GM19452 (cell line): Measurements from ENCODE around the gene SRPX.

Source experiments
- ATAC-seq: cut with Tn5 transposase; IDR thresholded peaks from one replicate; pipeline ENCODE4 v1.9.1; 2021; ENCODE audit not compliant: unreplicated experiment

Gene SRPX

DNA sequence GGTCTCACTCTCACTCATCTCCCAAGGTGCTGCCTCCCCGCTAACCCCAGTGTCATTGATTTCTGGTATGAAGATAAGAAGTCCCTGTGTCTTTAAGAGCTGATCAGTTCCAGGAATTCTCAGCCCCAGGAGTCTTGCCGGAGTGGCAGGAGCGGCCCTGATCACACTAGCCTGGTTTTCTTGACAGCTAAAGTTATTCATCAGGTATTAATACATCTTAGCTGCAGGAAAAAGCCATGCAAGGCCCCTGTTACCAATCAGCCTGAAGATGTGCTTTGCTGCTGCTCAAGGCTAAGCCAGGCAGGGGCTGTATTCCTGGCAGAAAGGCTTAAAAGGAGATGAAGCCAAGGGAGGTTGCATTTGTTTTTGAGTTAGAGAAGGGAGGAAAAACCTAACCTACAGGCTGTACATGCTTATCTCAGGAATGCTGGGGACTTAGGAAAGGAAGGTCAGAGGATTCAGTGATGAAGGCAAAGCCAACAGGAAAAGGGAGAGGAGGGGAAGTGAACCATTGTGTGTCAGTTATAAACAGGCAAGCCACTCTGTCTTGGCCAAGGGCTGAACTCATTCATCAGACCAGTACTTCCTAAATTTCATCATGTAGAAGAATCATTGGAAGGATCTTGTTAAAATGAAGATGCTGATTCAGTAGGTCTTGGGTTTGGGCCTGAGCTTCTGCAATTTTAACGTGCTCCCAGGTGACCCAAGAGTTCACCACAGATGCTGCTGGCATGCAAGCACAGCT lies 8.6 kb downstream of the SRPX start:
- ATAC-seq = no peak

DNA sequence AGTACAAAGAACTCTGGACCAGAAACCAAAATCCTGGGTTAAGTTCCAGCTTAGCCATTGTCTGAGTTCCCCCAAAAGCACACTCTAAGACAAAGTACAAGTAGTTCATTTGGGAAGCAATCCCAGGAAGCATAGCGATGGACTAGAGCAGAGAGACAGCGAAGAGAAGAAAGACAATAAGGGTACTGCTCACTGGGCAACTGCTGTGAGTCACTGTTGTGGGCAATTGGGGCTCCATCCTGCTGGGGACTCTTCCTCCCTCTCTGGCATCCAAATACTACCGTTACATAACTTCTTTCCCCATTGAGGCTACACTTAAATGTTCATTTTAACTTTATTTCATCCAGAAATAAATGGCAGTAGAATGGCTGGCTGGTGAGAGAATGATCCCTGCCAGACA lies 14.1 kb downstream of the SRPX start:
- no peak for ATAC-seq

DNA sequence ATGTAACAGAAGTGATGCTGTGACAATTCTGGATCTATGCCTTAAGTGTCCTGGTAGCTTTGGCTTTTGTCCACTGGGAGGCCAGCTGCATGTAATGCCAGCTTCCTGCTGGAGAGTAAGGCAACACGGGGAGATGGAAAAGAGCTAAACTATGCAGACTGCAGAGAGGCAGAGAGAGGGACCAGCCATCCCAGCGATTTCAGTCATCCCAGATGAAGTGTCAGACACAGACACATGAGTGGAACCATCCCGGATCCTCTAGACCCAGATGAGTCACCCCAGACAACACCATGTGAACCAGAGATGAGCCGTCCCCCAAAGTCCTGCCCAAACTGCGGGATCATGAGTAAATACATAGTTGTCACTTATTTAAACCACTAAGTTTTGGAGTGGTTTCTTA lies 14.6 kb downstream of the SRPX start:
- ATAC-seq = no peak

DNA sequence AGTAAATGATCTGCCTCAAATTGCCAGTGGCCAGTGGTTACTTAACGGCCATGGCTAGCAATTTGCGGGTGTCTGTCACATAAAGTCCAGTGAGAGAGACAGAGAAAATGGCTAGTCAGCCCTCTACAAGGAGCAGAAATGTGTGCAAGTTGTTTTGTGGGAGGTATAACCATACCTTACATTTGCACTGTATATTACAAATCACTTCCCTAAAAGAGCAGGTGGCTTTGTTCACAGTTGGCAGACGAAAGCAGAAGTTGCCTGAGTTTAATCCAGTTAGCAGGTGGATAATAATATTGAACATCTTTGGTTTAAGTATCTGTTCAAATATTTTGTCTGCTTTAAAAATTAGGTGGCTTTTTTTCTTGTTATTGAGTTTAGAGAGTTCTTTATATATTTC lies 15.6 kb downstream of the SRPX start:
- no peak for ATAC-seq

DNA sequence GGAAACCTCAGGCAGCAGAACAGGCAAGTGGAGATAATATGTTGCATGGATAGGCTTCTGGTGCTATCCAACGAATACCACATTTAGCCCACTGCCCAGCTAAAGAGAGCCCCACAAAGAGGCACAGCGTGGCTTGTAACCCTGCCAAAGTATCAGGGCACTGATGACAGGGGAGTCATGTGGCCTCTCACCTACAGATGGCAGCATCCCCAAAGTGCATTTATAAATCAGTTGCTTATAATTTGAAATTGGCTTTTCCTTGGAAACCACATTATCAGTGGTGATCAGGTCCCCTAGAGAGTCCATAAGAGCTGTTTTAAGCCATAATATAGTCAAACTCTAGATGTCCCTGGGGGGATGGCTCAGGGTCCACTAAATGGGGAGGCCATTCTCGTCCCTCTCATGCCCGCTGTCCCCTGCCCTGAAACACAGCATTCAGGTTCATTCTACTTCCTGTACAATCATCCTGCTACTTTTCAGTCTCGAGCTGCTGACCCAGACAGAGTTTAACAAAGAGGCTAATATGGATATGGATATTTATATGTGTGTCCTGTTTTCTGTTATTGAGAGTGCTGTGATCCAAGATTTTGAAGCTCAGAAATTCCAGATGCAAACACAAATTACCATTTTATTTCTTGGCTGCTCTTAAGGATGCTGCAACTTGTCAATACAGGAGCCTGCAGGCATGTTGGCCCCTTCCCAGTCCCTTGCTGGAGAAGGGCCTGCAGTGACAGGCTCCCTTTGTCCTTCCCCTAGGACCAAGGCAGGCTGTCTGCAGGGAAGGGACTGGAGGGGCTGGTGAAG lies 28.5 kb downstream of the SRPX start:
- ATAC-seq = no peak

DNA sequence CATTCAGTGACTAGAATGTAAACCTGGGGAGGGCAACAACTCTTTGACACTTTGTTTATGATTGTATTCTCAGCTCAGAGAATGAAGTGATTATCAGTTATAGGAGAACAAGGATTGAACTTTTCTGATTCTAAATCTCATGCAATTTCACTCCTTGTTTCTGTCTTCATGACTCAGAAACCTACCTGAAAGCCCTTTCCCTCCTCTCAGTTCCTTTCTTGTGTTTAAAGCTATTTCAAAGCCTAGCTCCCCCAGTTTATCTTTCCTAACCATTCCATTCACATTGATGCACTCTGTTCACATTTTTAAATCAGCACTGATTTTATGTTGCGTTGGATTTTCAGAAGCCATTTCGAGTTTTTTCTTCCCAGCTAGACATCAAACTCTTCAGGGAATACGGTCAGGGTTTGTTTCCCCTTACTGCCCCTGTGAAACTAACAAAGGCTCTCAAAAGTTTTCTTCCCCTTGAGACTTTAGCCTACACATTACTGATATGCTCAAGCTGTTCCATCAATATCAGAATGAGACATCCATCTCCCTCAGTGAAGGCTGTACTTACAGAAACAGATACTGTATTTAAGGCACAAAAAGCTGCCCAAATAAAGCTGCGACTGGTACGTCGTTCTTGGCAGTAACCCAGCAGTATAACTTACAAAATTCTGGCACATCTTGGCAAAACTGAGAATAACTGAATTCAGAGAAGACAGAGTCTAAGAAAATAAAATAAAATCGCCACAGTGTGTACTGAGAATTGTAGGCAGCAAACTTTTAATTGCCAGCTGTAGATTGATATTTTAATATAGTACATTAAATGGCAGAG lies 31.0 kb downstream of the SRPX start:
- ATAC-seq = no peak

DNA sequence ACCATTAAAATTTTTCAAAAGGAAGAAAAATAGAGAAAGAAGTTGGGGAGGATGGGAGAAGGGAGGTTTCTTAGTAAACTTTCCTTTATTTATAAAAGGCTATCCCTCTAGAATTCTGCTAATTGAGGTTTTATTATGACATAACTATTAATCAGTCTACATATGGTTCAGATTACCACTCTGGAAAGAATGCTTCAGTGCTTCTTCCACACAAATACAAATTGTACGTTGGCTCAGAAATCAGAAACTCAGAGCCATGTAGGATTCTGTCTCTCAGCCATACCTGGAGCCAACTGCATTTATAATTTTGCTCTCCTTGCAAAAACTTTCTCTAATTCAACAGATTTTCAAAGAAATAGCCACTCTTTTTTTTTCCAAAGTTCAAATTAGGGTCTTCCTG lies 37.1 kb downstream of the SRPX start:
- ATAC-seq = no peak

DNA sequence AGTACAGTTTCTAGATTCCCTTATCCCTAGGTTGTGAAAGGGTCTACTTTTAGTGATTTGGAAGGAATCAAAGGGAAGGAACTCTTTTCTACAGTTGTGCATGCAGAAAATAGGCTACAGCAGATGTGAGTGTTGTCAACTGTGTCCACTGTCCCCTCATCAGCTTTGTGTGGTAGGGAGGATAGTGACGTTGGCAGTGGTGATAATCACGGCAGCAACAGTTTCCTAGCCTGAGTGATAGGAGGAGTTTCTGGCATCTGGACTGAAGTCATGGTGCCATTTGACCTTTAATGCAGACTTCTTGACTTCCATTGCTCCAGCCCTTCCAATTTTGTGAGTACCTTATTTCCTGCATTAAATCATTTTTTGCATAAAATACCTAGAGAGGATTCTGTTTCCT lies 39.3 kb downstream of the SRPX start:
- no peak for ATAC-seq

DNA sequence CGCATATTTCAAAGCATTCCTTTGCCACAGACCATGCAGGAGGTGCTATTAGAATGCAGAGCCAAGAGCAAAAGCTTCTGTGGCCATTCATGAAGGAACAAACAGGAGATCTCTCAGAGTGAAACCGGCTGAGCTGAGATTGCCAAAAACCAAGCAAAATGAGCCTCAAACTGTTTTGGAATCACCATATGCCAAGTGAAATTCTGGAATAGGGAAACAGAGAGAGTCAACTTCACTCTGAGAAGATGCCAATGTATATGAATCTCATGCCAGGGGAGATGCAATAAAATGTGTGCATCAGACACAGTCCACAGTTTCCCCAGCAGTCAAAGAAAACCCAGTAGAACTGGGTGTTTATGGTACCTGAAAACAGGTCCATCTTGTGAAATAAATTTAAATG lies 42.3 kb downstream of the SRPX start:
- ATAC-seq = no peak

DNA sequence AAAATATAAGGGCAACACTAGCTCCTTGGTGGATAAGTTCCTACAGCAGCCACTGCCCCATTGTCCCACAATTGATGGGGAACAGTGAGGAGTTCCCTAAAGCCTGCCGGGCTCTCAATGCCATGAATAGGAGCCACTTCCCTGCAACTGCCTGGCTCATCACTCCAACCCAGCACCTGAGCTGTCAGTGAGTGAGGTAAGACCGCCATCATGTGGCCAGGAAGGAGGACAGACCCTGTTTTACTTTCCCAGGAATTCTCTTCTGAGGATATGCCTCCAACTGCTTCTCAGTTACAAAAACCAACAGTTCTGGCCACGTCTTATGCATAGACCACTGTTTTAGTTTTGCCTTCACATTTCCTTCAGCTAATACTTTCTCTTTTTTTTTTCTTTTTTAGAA lies 45.5 kb downstream of the SRPX start:
- ATAC-seq = no peak

DNA sequence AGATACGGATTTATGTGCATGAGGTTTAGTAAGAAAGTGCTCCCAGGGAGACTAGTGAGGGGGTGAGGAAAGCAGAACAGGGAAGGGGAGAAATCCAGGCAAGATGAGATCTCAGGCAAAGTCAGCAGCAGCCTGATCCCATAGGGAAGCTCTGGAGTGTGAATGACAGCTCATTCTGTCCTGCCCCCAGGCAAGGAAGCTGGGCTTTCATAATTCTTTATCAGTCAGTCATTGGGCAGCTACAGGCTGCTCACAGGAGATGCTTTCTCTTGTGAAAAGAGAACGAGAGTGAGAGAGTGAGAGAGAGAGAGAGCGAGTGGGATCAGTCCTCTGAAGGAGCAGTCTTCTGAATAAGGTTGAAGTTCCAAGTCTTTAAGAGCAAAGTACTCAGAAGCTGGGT lies 48.1 kb downstream of the SRPX start:
- no peak for ATAC-seq

DNA sequence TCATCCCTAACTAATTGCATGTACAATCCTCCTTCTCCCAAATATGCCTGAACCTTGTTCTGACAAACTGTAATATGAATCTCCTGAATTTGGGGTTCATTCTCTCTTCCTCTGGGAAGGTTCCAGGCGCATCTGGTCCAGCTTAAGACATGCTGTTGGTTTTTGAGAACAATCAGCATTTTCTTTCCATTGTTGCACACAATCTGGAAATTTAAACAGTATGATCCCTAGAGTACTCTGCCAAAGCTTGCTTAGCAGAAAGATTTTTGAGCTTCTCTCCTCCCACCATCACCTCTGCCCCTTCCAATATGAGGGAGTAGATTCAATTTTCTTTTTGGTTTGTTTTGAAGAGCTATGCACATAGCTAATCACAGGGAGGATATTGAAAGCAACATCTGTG lies 50.1 kb downstream of the SRPX start:
- ATAC-seq = no peak

DNA sequence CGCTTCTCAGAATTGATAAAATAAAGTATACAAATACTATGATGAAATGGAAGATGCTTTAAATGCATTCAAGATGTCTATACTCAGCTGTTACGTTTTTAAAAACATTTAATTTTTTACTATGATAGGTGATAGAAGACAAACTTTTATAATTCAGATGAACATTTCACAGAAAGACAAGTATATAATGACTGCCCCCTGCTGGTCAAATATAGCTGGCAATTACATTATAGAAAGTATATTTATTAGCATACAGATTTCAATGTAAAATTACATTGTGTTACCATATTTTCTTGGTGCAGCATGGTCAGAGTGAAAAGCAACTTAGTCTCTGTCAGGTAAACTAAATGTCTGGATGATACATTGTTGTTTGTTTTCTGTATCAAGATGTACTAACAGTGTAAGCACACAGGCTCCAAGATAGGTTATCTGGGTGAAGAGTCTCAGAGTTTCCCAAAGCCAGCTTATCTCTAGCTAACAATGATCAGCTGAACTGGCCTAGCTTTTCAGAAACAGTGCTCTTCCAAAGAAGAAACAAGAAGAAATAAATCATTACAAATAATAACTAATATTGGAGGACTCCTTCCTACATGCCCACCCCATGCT lies 54.1 kb downstream of the SRPX start:
- no peak for ATAC-seq

DNA sequence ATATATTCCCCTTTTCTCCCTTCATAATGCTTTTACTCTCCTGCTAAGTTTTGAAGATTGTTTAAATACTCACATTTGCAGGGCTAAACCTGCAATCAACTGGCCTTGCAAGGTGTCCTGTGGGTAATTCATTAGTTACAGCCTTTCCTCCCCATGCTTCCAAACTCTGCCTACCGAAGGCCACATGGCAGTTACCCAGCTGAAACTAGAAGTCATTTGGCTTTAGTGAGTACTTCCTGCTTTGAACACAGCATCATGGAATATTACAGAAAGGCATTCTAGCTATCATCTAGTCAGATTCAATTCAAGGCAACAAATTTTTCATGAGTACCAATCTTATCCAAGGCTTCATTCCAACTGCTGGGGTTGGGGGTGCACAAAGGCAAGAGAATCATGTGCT lies 55.6 kb downstream of the SRPX start:
- no peak for ATAC-seq

DNA sequence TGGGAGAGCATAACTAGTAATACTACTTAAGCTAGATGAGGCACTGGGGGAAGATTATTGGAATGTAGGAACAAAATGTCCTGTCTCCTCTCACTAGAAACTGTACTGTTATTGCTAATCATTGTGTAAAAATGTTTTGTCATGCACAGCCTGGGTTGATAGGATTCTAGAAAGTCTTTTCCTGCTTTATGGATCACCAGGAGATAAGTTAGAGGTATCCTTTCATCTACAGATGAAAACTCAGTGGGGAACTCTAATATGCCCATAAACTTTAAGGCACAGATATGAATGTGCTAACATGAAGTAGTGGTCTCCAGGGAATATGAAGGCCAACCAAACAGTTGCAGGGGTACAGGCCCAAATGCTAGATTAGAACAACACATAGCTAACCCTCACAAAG lies 57.5 kb downstream of the SRPX start:
- ATAC-seq = no peak

DNA sequence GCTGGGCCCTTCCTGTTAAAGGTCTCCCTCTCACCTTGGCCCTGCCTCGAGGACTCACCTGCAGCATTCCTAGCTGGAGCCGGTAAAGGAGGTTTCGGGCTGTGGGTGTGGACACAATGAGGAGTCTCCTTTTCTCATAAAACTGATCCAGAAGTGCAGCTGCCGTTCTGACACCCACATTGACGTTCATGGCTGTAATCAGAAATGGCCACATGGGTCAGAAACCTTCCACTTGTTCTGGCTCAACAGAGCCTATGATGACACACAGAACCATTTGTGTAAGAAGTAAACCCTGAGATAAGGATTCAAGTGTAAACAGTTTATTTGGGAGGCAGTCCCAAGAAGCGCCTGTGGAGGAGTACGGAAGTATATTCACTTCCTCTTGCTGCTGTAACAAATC lies 63.8 kb downstream of the SRPX start:
- no peak for ATAC-seq

DNA sequence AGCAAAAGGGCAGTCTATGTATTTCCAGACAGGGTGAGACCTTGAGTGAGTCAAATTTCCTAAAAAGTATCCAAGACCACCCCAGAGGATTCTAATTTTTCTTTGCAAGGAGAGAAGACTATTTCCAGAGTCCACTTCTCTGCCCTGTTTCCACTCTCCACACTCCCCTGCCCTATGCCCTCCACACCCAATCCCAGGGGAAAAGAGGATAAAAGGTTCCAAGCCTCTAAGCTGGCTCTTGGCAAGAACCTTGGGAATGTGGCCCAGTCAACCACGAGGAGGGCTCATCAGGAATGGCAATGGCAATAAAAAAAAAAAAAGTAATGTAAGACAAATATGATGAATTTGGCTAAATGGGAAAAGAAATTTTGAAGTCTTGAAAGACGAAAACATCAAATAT lies 65.9 kb downstream of the SRPX start:
- no peak for ATAC-seq

DNA sequence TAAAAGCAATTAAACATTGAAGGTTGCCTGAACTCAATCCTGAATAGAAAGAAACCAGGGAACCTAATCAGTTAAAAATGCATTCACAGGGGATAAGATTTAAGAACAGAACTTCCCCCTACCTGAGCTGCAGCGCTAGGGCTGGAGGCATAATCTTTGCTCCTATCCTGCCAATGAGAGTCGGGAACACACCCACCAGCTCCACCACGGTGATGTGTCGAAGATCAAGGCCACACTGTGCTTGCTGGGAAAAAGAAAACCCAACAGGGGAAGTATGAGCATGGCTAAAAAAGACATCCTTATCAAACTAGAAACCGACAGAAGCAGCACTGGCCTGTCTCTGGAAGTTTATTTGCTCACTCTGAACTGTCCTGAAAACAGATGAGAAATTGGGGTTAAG lies 66.3 kb downstream of the SRPX start:
- no peak for ATAC-seq

DNA sequence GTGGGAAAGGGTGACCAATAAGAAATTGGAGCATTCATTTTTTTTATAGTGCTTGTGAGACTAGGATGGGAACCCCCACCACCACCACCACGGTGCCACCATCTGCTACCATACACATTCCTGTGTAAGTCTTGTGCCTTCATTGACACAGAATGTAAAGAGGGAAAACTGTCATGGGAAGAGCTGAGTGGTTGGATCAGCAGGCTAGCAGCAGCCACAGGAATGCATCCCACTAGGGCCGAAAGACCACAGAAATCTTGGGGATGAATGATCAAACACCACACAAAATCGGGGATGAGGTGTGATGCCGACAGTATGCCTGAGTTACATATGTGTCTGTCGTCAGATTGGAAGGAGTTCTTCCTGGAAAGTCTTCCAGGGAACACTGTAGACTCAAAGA lies 69.2 kb downstream of the SRPX start:
- ATAC-seq = no peak

DNA sequence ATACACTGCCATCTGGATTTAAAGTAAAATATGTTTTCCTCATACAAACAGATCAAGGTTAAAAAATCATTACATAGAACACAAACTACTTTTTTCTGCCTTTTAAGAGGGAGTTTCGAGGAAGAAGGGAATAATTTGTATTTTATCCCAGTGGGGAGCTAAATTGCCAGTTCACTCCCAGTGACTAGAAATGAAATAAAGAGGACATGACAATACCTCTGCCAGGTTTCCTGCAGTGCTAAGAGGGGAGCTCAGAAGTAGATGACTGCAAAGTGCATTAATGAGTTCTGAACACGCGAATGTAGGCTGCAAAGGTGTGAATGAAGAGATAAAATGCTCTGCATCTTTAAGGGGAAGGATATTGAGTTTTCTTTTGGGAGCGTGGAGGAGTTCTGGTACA lies 69.7 kb downstream of the SRPX start:
- ATAC-seq = no peak

DNA sequence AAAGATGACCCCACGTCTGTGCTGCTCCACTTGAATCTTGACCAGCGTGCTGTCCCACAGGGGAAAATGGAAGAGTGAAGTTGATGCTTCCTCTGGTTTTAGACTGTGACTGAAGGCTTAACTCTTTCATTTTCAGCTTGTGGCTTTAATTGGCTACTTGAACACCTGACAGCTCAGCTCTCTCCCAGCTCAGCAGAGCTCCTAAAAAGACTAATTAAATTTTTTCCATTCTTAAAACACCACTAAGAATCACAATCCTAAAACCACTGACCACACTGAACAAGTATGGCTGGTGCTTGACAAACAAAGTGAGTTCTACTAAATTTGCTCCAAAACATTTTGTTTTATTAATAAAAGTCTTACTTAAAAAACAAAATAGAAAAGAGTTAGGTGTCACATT lies 71.7 kb downstream of the SRPX start:
- no peak for ATAC-seq
